H1 (cell line): ENCODE results near the gene ZNF646. TPM values are rescaled to one million over a fixed set of nuclear protein-coding genes. Genes with fewer than 3 reads are reported as not detected.

Experiments
- CTCF ChIA-PET: fragments of 300-600 bp; sonication (Branson Sonifier 250); formaldehyde crosslinking; loops from one replicate; lab custom pipeline; 2021; ENCODE audit not compliant: partially characterized antibody; lab: Charles Lee
- POLR2A ChIA-PET: fragments of 300-600 bp; sonication (Branson Sonifier 250); formaldehyde crosslinking; loops from one replicate; lab custom pipeline; 2021; ENCODE audit warnings: inconsistent platforms; ENCODE audit not compliant: partially characterized antibody; lab: Charles Lee
- DNase-seq, 2 experiments: peaks; one replicate each; pipeline versions ENCODE4 v3.0.0 to v3.0.0-alpha.2; 2010 to 2022; ENCODE audit warnings: low spot score in 2 of 2, low read depth in 1 of 2, mixed read lengths in 1 of 2
- FAIRE-seq: peaks from 2 replicates; lab custom pipeline; 2011; peaks lifted over from hg19 to GRCh38; lab: Jason Lieb, UNC
- H2AFZ ChIP-seq: 2 replicates; pipeline ENCODE4 v1.8.1; 2012; ENCODE audit warnings: low read length, inconsistent platforms
- H2AK5ac ChIP-seq: 2 replicates; pipeline ENCODE4 v1.6.1; 2013; ENCODE audit warnings: low read depth, low read length
- H2BK120ac ChIP-seq: replicated peaks from 2 replicates; pipeline ENCODE3; 2013; ENCODE audit warnings: low read depth, low read length, inconsistent platforms
- H2BK12ac ChIP-seq: 2 replicates; pipeline ENCODE4 v1.6.1; 2013; ENCODE audit warnings: low read depth, low read length
- H2BK15ac ChIP-seq: 2 replicates; pipeline ENCODE4 v1.6.1; 2013; ENCODE audit warnings: low read length
- H2BK20ac ChIP-seq: 2 replicates; pipeline ENCODE4 v1.6.1; 2013; ENCODE audit warnings: low read length
- H2BK5ac ChIP-seq: 2 replicates; pipeline ENCODE4 v1.6.1; 2013; ENCODE audit warnings: low read depth, low read length
- H3K14ac ChIP-seq: 2 replicates; pipeline ENCODE4 v1.6.1; 2013; ENCODE audit warnings: inconsistent platforms; ENCODE audit not compliant: insufficient read length
- H3K18ac ChIP-seq: 2 replicates; pipeline ENCODE4 v1.6.1; 2013; ENCODE audit warnings: low read length; ENCODE audit errors: extremely low read depth
- H3K23ac ChIP-seq: 2 replicates; pipeline ENCODE4 v1.6.1; 2013; ENCODE audit warnings: inconsistent platforms; ENCODE audit not compliant: insufficient read length
- H3K23me2 ChIP-seq: 2 replicates; pipeline ENCODE4 v1.6.1; 2013; ENCODE audit warnings: low read depth, low read length
- H3K27ac ChIP-seq: 2 replicates; pipeline ENCODE4 v1.6.1; 2011; ENCODE audit warnings: low read depth, low read length, inconsistent platforms
- H3K27me3 ChIP-seq, 4 experiments: replicated peaks in 1 of 4; 1 replicate in 1 of 4; 2 replicates in 3 of 4; pipeline versions ENCODE4 v1.6.1 to v1.8.1; 2011 to 2013; ENCODE audit warnings: low read length in 3 of 4, mild to moderate bottlenecking in 3 of 4, inconsistent platforms in 2 of 4, mixed read lengths in 2 of 4, moderate library complexity in 1 of 4; ENCODE audit not compliant: control insufficient read depth in 3 of 4, insufficient read depth in 3 of 4; ENCODE audit errors: extremely low read depth in 1 of 4
- H3K36me3 ChIP-seq, 4 experiments: 2 replicates each; pipeline versions ENCODE4 v1.6.1 to v1.8.1; 2011 to 2013; ENCODE audit warnings: mild to moderate bottlenecking in 4 of 4, low read length in 3 of 4, moderate library complexity in 2 of 4, control low read depth in 1 of 4, inconsistent platforms in 1 of 4; ENCODE audit not compliant: insufficient read depth in 4 of 4, control insufficient read depth in 2 of 4
- H3K4ac ChIP-seq: replicated peaks from 2 replicates; pipeline ENCODE3; 2013; ENCODE audit warnings: low read length, low read depth, mixed read lengths, inconsistent platforms; ENCODE audit not compliant: insufficient read length
- H3K4me1 ChIP-seq, 4 experiments: replicated peaks in 1 of 4; 1 replicate in 1 of 4; 2 replicates in 3 of 4; pipeline versions ENCODE4 v1.6.1 to v1.8.1; 2011 to 2013; ENCODE audit warnings: low read length in 3 of 4, inconsistent platforms in 2 of 4, mixed read lengths in 1 of 4; ENCODE audit not compliant: insufficient read depth in 4 of 4, control insufficient read depth in 3 of 4
- H3K4me2 ChIP-seq, 2 experiments: 2 replicates each; pipeline versions ENCODE4 v1.6.1 to v1.8.1; 2011 to 2013; ENCODE audit warnings: low read depth in 2 of 2, low read length in 2 of 2, control low read depth in 1 of 2, inconsistent platforms in 1 of 2, mild to moderate bottlenecking in 1 of 2; ENCODE audit not compliant: insufficient read depth in 1 of 2
- H3K4me3 ChIP-seq, 4 experiments: fragments of 200-600, 300-600 bp in 1 of 4; sonication (generic), shearing (Covaris generic), sonication (Bioruptor Twin) in 1 of 4; 2 replicates each; pipeline versions ENCODE4 v1.5.1 to v1.8.1; 2011 to 2016; ENCODE audit warnings: low read length in 4 of 4, low read depth in 3 of 4, control low read depth in 2 of 4, inconsistent platforms in 2 of 4, mild to moderate bottlenecking in 2 of 4, mixed read lengths in 1 of 4, moderate library complexity in 1 of 4; ENCODE audit not compliant: insufficient read depth in 2 of 4; ENCODE audit errors: extremely low read depth in 1 of 4
- H3K56ac ChIP-seq: replicated peaks from 2 replicates; pipeline ENCODE3; 2013; ENCODE audit warnings: low read depth, mild to moderate bottlenecking, mixed read lengths, low read length, inconsistent platforms; ENCODE audit not compliant: insufficient read length
- H3K79me1 ChIP-seq: 2 replicates; pipeline ENCODE4 v1.6.1; 2013; ENCODE audit warnings: low read depth, low read length, control low read depth
- H3K79me2 ChIP-seq, 2 experiments: 2 replicates each; pipeline versions ENCODE4 v1.6.1 to v1.8.1; 2012 to 2013; ENCODE audit warnings: low read length in 2 of 2, mild to moderate bottlenecking in 2 of 2, inconsistent platforms in 1 of 2; ENCODE audit not compliant: insufficient read depth in 2 of 2, control insufficient read depth in 1 of 2
- H3K9ac ChIP-seq, 4 experiments: replicated peaks in 1 of 4; 1 replicate in 1 of 4; 2 replicates in 3 of 4; pipeline versions ENCODE4 v1.6.1 to v1.8.1; 2011 to 2013; ENCODE audit warnings: low read depth in 3 of 4, low read length in 3 of 4, control low read depth in 2 of 4, mild to moderate bottlenecking in 2 of 4, moderate library complexity in 2 of 4, inconsistent platforms in 1 of 4; ENCODE audit errors: extremely low read depth in 1 of 4
- H3K9me3 ChIP-seq, 2 experiments: 2 replicates each; pipeline versions ENCODE4 v1.6.1 to v1.8.1; 2012 to 2013; ENCODE audit warnings: mild to moderate bottlenecking in 2 of 2, moderate library complexity in 2 of 2, control low read depth in 1 of 2, inconsistent platforms in 1 of 2, low read depth in 1 of 2, low read length in 1 of 2, mixed read lengths in 1 of 2; ENCODE audit not compliant: insufficient read depth in 2 of 2
- H4K20me1 ChIP-seq, 2 experiments: replicated peaks in 1 of 2; 2 replicates each; pipeline versions ENCODE3 to v1.8.1; 2011 to 2013; ENCODE audit warnings: inconsistent platforms in 2 of 2, low read length in 2 of 2, mild to moderate bottlenecking in 1 of 2; ENCODE audit not compliant: insufficient read depth in 2 of 2, control insufficient read depth in 1 of 2
- H4K5ac ChIP-seq: 2 replicates; pipeline ENCODE4 v1.6.1; 2013; ENCODE audit warnings: low read length, low read depth, mixed read lengths, inconsistent platforms; ENCODE audit not compliant: insufficient read length
- H4K8ac ChIP-seq: 2 replicates; pipeline ENCODE4 v1.8.0; 2013; ENCODE audit warnings: mild to moderate bottlenecking, moderate library complexity, low read length, inconsistent platforms; ENCODE audit not compliant: insufficient read depth; ENCODE audit errors: extremely low read depth
- H4K91ac ChIP-seq: replicated peaks from 2 replicates; pipeline ENCODE3; 2013; ENCODE audit warnings: low read length, mixed read lengths, inconsistent platforms; ENCODE audit not compliant: insufficient read length
- KDM1A ChIP-seq: fragments of 200-600, 300-600 bp; sonication (generic); IDR thresholded peaks from 2 replicates; pipeline ENCODE4 v1.7.1; 2016; ENCODE audit warnings: mild to moderate bottlenecking, low read length, borderline replicate concordance
- POLR2A ChIP-seq, 2 experiments: IDR thresholded peaks; 1 replicate in 1 of 2; 2 replicates in 1 of 2; pipeline ENCODE4 v1.6.1; 2011; ENCODE audit warnings: low read depth in 2 of 2, low read length in 2 of 2, mild to moderate bottlenecking in 2 of 2; ENCODE audit errors: control extremely low read depth in 1 of 2
- WGBS, 2 experiments: shearing (Covaris generic) in 1 of 2; methylation state at CpG; one replicate each; pipeline versions ENCODE4 v1.1.6 to v1.1.7; 2013 to 2015; ENCODE audit warnings: low lambda C conversion rate in 2 of 2, mixed read lengths in 2 of 2, inconsistent platforms in 1 of 2, low coverage in 1 of 2, missing lambda C conversion rate in 1 of 2; ENCODE audit not compliant: insufficient replicate concordance in 2 of 2, insufficient coverage in 1 of 2, insufficient read length in 1 of 2; ENCODE audit errors: extremely low coverage in 1 of 2, missing lambda C conversion rate in 1 of 2; 5-methylcytosine and 5-hydroxymethylcytosine counted together
- polyA plus RNA-seq, 7 experiments: library from polyadenylated mRNA; depleted of rRNA in 3 of 7; stranded (reverse) in 5 of 7; unstranded in 2 of 7; fragments of >200 nt in 5 of 7; fragments of 200-250 nt in 2 of 7; gene quantifications; 1 replicate in 5 of 7; 2 replicates in 1 of 7; 4 replicates in 1 of 7; pipeline versions ENCODE4 v1.2.1 to v1.2.3, GENCODE V29; 2011 to 2013; ENCODE audit warnings: missing spikeins in 2 of 7, mixed read lengths in 2 of 7
- total RNA-seq: library from RNA; stranded (reverse); fragmentation: NEBNext Ultra II Directional; extraction: Animal tissue kit (Norgen Biotek cat#: 25700); gene quantifications from 2 replicates; pipeline ENCODE4 v1.2.1, GENCODE V29; 2021

The ZNF646 gene
- total and polyA plus RNA-seq, 2 of the 8 experiments (the other 6 are each of a cell fraction or from before 2014, with no cell fraction given): 6.5 to 25.0 TPM

DNA sequence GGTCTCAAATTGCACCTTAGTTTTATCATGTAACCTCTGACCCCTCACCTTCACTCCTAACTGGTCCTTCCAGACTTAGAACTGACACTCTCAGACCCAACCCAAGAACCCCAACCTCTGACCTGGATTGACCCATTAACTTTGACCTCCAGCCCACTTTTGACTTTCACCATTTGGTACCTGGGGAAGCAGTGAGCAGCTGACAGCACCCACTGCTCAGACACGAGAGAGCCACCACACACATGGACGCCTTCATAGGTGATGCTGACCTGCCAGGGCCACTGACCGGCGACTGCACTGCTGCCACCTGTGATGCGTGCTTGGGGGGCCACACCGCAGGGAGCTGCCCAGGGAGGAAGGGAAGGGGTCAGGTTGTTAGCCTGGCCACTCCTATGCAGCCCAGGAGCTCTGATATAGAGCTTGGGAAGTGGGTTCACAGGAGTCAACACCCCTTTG lies 58.9 kb downstream of the ZNF646 start:
- H2AFZ ChIP-seq: no peak overlapping the region
- H3K23ac ChIP-seq: no peak overlapping the region
- H3K9me3 ChIP-seq: no peaks in the 10 kb centered on the region
- 0 out of 2 replicates have a peak overlapping the region, but pooled peaks have one; percentile 60 for H2BK5ac ChIP-seq
- H3K4me1 ChIP-seq: peaks cover 0 to 40% (median 32%) of the 10 kb centered on the region in 4 experiments; a peak in 6 of 7 replicates
- no peak overlapping the region for H4K8ac ChIP-seq
- H2BK15ac ChIP-seq: 0 out of 2 replicates have a peak overlapping the region, but pooled peaks have one; percentile 81
- H3K23me2 ChIP-seq: peaks cover 16% of the 10 kb centered on the region
- peak overlapping the region; percentile 83 to 98; a peak in 2 of 4 replicates for H3K4me2 ChIP-seq
- H4K20me1 ChIP-seq: peaks cover 6 to 7% of the 10 kb centered on the region in 2 experiments
- no peak for FAIRE-seq
- H3K4me3 ChIP-seq: 0 out of 8 replicates have a peak overlapping the region, but pooled peaks of 1 of the 4 experiments have one; percentile 87
- H2BK12ac ChIP-seq: no peak overlapping the region
- no peaks in the 10 kb centered on the region for H3K27me3 ChIP-seq
- H3K18ac ChIP-seq: no peak overlapping the region
- H3K9ac ChIP-seq: no peak overlapping the region
- POLR2A ChIA-PET: interaction anchor here (1.6 to 34.9 kb wide), 5 partner anchors 3 to 54 kb away, joined by 3 to 713 read pairs (median 17); partner anchors contain the start of genes BCKDK, FUS, KAT8 and PRSS36
- WGBS, 2 experiments: 86% methylated on average over 6 of the region's 6 CpGs; no CpG with 5 or more reads in 1 of the 2 experiments
- no peak overlapping the region for H3K56ac ChIP-seq
- H4K5ac ChIP-seq: no peak overlapping the region
- no peak overlapping the region for H4K91ac ChIP-seq
- TF ChIP-seq POLR2A (IDR thresholded peaks at IDR 0.05; ENCODE audit: control extremely low read depth in 1 of 2, low read depth in 2 of 2, low read length in 2 of 2) (peak in 1 of 2 experiments; percentile 56; a peak in 1 of 3 replicates), KDM1A (no peak)
- CTCF ChIA-PET: interaction anchor here (1.5 to 2.2 kb wide), 2 partner anchors 38 to 53 kb away, joined by 5 to 8 read pairs; no protein-coding TSS in a partner anchor
- H3K36me3 ChIP-seq: peaks cover 12 to 27% (median 15%) of the 10 kb centered on the region in 4 experiments
- H2BK20ac ChIP-seq: no peak overlapping the region
- peaks cover 9% of the 10 kb centered on the region for H3K79me1 ChIP-seq
- H2BK120ac ChIP-seq: no peak overlapping the region
- no peak overlapping the region; the same call in 1 of the 2 replicates for H3K27ac ChIP-seq
- H3K4ac ChIP-seq: peak overlapping the region; percentile 48
- H2AK5ac ChIP-seq: peak overlapping the region; percentile 70; the same call in 1 of the 2 replicates
- peaks cover 0 to 19% of the 10 kb centered on the region in 2 experiments; a peak in 2 of 4 replicates for H3K79me2 ChIP-seq
- no peak for DNase-seq
- H3K14ac ChIP-seq: no peak overlapping the region

Other genes with a start within 250 kb of the ZNF646 start
- 16.5 and 17.2 TPM in 2 replicates for gene BCL7C, start 180.3 kb upstream of the ZNF646 start, total RNA-seq
- gene BCL7C, start 180.3 kb upstream of the ZNF646 start, polyA plus RNA-seq (2011; rRNA removed): 8.6 and 10.9 TPM in 2 replicates
- gene CTF1, start 177.8 kb upstream of the ZNF646 start, total RNA-seq: 0.77 and 0.97 TPM in 2 replicates
- gene CTF1, start 177.8 kb upstream of the ZNF646 start, polyA plus RNA-seq (2011; rRNA removed): 3.4 and 5.0 TPM in 2 replicates
- gene FBXL19, start 150.8 kb upstream of the ZNF646 start, total RNA-seq: 72.2 and 74.8 TPM in 2 replicates
- 47.2 and 77.3 TPM in 2 replicates for gene FBXL19, start 150.8 kb upstream of the ZNF646 start, polyA plus RNA-seq (2011; rRNA removed)
- 8.7 and 10.0 TPM in 2 replicates for gene ORAI3, start 125.4 kb upstream of the ZNF646 start, total RNA-seq
- gene ORAI3, start 125.4 kb upstream of the ZNF646 start, polyA plus RNA-seq (2011; rRNA removed): 24.5 and 26.8 TPM in 2 replicates
- gene SETD1A, start 116.7 kb upstream of the ZNF646 start, total RNA-seq: 29.0 and 29.6 TPM in 2 replicates
- gene SETD1A, start 116.7 kb upstream of the ZNF646 start, polyA plus RNA-seq (2011; rRNA removed): 4.8 and 8.3 TPM in 2 replicates
- 2.9 and 3.1 TPM in 2 replicates for gene HSD3B7, start 89.2 kb upstream of the ZNF646 start, total RNA-seq
- 6.6 and 9.8 TPM in 2 replicates for gene HSD3B7, start 89.2 kb upstream of the ZNF646 start, polyA plus RNA-seq (2011; rRNA removed)
- 18.0 and 20.2 TPM in 2 replicates for gene STX1B, start 63.8 kb upstream of the ZNF646 start, total RNA-seq
- gene STX1B, start 63.8 kb upstream of the ZNF646 start, polyA plus RNA-seq (2011; rRNA removed): 8.9 and 14.6 TPM in 2 replicates
- gene STX4, start 40.9 kb upstream of the ZNF646 start, total RNA-seq: 32.3 and 39.2 TPM in 2 replicates
- gene STX4, start 40.9 kb upstream of the ZNF646 start, polyA plus RNA-seq (2011; rRNA removed): 25.8 and 32.1 TPM in 2 replicates
- gene ZNF668, start 182 bp upstream of the ZNF646 start, total RNA-seq: 13.6 and 14.0 TPM in 2 replicates
- gene ZNF668, start 182 bp upstream of the ZNF646 start, polyA plus RNA-seq (2011; rRNA removed): 14.3 and 18.8 TPM in 2 replicates
- 1.7 and 2.5 TPM in 2 replicates for gene PRSS53, start 14.5 kb downstream of the ZNF646 start, total RNA-seq
- gene PRSS53, start 14.5 kb downstream of the ZNF646 start, polyA plus RNA-seq (2011; rRNA removed): 2.6 and 3.6 TPM in 2 replicates
- 83.3 and 84.1 TPM in 2 replicates for gene VKORC1, start 20.4 kb downstream of the ZNF646 start, total RNA-seq
- gene VKORC1, start 20.4 kb downstream of the ZNF646 start, polyA plus RNA-seq (2011; rRNA removed): 483 and 512 TPM in 2 replicates
- gene BCKDK, start 34.0 kb downstream of the ZNF646 start, total RNA-seq: 49.6 and 51.5 TPM in 2 replicates
- 77.1 and 97.1 TPM in 2 replicates for gene BCKDK, start 34.0 kb downstream of the ZNF646 start, polyA plus RNA-seq (2011; rRNA removed)
- 61.6 and 68.7 TPM in 2 replicates for gene KAT8, start 43.2 kb downstream of the ZNF646 start, total RNA-seq
- gene KAT8, start 43.2 kb downstream of the ZNF646 start, polyA plus RNA-seq (2011; rRNA removed): 52.6 and 60.8 TPM in 2 replicates
- gene PRSS8, start 61.3 kb downstream of the ZNF646 start, total RNA-seq: 86.1 and 87.7 TPM in 2 replicates
- 273 and 321 TPM in 2 replicates for gene PRSS8, start 61.3 kb downstream of the ZNF646 start, polyA plus RNA-seq (2011; rRNA removed)
- gene PRSS36, start 75.6 kb downstream of the ZNF646 start, total RNA-seq: 1.3 TPM in 2 replicates
- gene PRSS36, start 75.6 kb downstream of the ZNF646 start, polyA plus RNA-seq (2011; rRNA removed): 1.9 and 3.1 TPM in 2 replicates
- 685 and 686 TPM in 2 replicates for gene FUS, start 105.7 kb downstream of the ZNF646 start, total RNA-seq
- 484 and 491 TPM in 2 replicates for gene FUS, start 105.7 kb downstream of the ZNF646 start, polyA plus RNA-seq (2011; rRNA removed)
- gene PYCARD, start 128.3 kb downstream of the ZNF646 start, total RNA-seq: 29.9 and 32.2 TPM in 2 replicates
- 77.9 and 87.0 TPM in 2 replicates for gene PYCARD, start 128.3 kb downstream of the ZNF646 start, polyA plus RNA-seq (2011; rRNA removed)
- gene TRIM72, start 139.7 kb downstream of the ZNF646 start, total RNA-seq: 1.3 and 2.1 TPM in 2 replicates
- 0.57 and 0.97 TPM in 2 replicates for gene TRIM72, start 139.7 kb downstream of the ZNF646 start, polyA plus RNA-seq (2011; rRNA removed)
- gene PYDC1, start 142.7 kb downstream of the ZNF646 start, total RNA-seq: 3.0 and 3.5 TPM in 2 replicates
- gene PYDC1, start 142.7 kb downstream of the ZNF646 start, polyA plus RNA-seq (2011; rRNA removed): 5.9 and 11.1 TPM in 2 replicates
- 0.22 and 0.44 TPM in 2 replicates for gene ITGAM, start 185.6 kb downstream of the ZNF646 start, total RNA-seq
- gene ITGAM, start 185.6 kb downstream of the ZNF646 start, polyA plus RNA-seq (2011; rRNA removed): 2.0 and 2.9 TPM in 2 replicates